ENCODE data around the gene ASB18.

DNA sequence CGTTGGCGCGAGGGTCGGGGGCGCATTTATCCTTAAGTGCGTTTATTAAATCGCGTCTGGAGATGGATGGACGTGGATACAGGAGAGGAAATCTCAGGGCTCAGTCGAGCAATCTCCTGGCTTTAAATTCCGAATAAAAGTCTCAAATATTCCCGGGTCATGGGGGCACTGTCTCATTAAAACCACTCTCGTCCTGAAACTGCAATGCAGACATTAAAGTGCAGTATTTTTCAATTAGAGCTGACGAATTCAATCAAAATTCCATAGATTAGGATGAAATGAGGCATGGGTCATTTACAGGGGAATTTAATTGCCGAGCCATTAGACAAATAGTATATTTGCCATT, 85.3 kb downstream of the ASB18 start:
- TF ChIP-seq CTCF (conservative IDR thresholded peaks at IDR 0.05; ENCODE audit: low read length) (no peak), EZH2phosphoT487 (IDR thresholded peaks at IDR 0.05; ENCODE audit: borderline replicate concordance) (no peak)

Measured in Loucy (cell line).